Natural killer cell (primary cell): ENCODE results near the gene PSD4. TPM values are rescaled to one million over a fixed set of nuclear protein-coding genes. Genes with fewer than 3 reads are reported as not detected.

Experiments used
- ATAC-seq, 3 donors: fragments of 150-1000 bp in 2 of 3; fragments of 200-7000 bp in 1 of 3; cut with Tn5 transposase; 1 replicate in 1 of 3; 2 replicates in 2 of 3; pipeline ENCODE4 v1.10.0; 2021; ENCODE audit warnings: mild to moderate bottlenecking in 2 of 3, moderate library complexity in 2 of 3
- DNase-seq, 2 donors: peaks; one replicate each; pipeline versions ENCODE4 v3.0.0 to v3.0.0-alpha.2; 2013 to 2021; ENCODE audit warnings: mixed read lengths in 1 of 2
- H3K27ac ChIP-seq: one replicate; pipeline ENCODE4 v1.5.1; 2013; ENCODE audit warnings: mild to moderate bottlenecking, low read length
- H3K27me3 ChIP-seq: one replicate; pipeline ENCODE4 v1.6.1; 2013; ENCODE audit warnings: low read length; ENCODE audit not compliant: control insufficient read depth, insufficient read depth
- H3K36me3 ChIP-seq: one replicate; pipeline ENCODE4 v1.6.1; 2013; ENCODE audit warnings: low read length; ENCODE audit not compliant: control insufficient read depth, insufficient read depth
- H3K4me1 ChIP-seq: one replicate; pipeline ENCODE4 v1.6.1; 2013; ENCODE audit warnings: low read length; ENCODE audit not compliant: control insufficient read depth, insufficient read depth
- H3K4me3 ChIP-seq: one replicate; pipeline ENCODE4 v1.5.1; 2013; ENCODE audit warnings: low read length
- H3K9me3 ChIP-seq: one replicate; pipeline ENCODE4 v1.6.1; 2013; ENCODE audit warnings: low read length; ENCODE audit not compliant: control insufficient read depth, insufficient read depth
- H3K27ac Mint-ChIP-seq, 2 donors: one replicate each; pipeline ENCODE4 v1.8.0; 2022; ENCODE audit warnings: mild to moderate bottlenecking in 2 of 2, mixed read lengths in 2 of 2, moderate library complexity in 1 of 2
- H3K27me3 Mint-ChIP-seq, 2 donors: one replicate each; pipeline ENCODE4 v1.8.0; 2022; ENCODE audit warnings: low read depth in 2 of 2, mixed read lengths in 2 of 2
- H3K36me3 Mint-ChIP-seq: one replicate; pipeline ENCODE4 v1.8.0; 2022; ENCODE audit warnings: mixed read lengths
- H3K4me1 Mint-ChIP-seq, 2 donors: one replicate each; pipeline ENCODE4 v1.8.0; 2022; ENCODE audit warnings: mixed read lengths in 2 of 2
- H3K4me3 Mint-ChIP-seq: one replicate; pipeline ENCODE4 v1.8.0; 2022; ENCODE audit warnings: mild to moderate bottlenecking, moderate library complexity, mixed read lengths
- H3K9me3 Mint-ChIP-seq, 2 donors: one replicate each; pipeline ENCODE4 v1.8.0; 2022; ENCODE audit warnings: mixed read lengths in 2 of 2
- WGBS: methylation state at CpG from one replicate; pipeline ENCODE4 v1.1.7; 2013; ENCODE audit warnings: missing lambda C conversion rate; ENCODE audit not compliant: insufficient coverage; 5-methylcytosine and 5-hydroxymethylcytosine counted together
- intact Hi-C: fragments of 100-400 bp; cut with micrococcal nuclease; formaldehyde crosslinking; loops from one replicate; pipeline ENCODE4 v1.14.2; 2022
- total RNA-seq, 4 donors: library from RNA; stranded (reverse); fragments of 120-200 nt in 1 of 4; gene quantifications; one replicate each; pipeline versions ENCODE4 v1.2.3 to v1.2.4, GENCODE V29; 2013 to 2022
- TF ChIP-seq, protein P1 (sequence below): fragments of 200-600 bp; IDR thresholded peaks from one replicate; pipeline ENCODE4 v1.8.0; 2022; ENCODE audit warnings: antibody characterized with exemption

The PSD4 gene
- total RNA-seq, 3 donors from 2014 or later (not counting 1 experiment from before 2014, with no cell fraction given): 280 to 347 (median 340) TPM

DNA sequence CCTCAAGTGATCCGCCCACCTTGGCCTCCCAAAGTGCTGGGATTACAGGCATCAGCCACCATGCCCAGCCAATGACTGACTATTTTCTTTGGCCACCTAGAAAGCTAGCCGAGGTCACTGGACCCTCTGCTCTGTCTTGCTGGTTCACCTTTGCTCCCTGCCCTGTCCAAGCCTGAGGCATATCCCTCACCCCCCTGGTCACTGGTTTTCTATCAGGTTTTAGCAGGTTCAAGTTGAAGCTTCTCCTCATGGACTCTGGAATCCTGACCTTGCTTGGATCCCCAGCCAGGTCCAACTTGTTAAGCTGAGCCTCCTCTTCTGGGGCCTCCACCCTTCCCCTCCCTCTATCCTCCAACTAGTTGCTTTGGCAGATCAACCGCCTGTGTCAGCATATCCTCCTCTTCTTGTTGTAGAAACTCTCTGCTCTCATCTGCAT lies 71.5 kb downstream of the PSD4 start:
- H3K27me3 Mint-ChIP-seq: no peaks in the 10 kb centered on the region
- no peak for ATAC-seq
- intact Hi-C loops: loop anchor here (5.0 kb wide), 1 partner anchor 147 kb away; no protein-coding TSS in a partner anchor
- no peaks in the 10 kb centered on the region for H3K27me3 ChIP-seq
- H3K4me1 ChIP-seq: peaks cover 9% of the 10 kb centered on the region
- no peak overlapping the region for H3K27ac Mint-ChIP-seq
- no peak overlapping the region for H3K27ac ChIP-seq
- no peaks in the 10 kb centered on the region for H3K9me3 ChIP-seq
- TF ChIP-seq, protein P1, sequence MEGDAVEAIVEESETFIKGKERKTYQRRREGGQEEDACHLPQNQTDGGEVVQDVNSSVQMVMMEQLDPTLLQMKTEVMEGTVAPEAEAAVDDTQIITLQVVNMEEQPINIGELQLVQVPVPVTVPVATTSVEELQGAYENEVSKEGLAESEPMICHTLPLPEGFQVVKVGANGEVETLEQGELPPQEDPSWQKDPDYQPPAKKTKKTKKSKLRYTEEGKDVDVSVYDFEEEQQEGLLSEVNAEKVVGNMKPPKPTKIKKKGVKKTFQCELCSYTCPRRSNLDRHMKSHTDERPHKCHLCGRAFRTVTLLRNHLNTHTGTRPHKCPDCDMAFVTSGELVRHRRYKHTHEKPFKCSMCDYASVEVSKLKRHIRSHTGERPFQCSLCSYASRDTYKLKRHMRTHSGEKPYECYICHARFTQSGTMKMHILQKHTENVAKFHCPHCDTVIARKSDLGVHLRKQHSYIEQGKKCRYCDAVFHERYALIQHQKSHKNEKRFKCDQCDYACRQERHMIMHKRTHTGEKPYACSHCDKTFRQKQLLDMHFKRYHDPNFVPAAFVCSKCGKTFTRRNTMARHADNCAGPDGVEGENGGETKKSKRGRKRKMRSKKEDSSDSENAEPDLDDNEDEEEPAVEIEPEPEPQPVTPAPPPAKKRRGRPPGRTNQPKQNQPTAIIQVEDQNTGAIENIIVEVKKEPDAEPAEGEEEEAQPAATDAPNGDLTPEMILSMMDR: no peak
- DNase-seq: no peak
- no peaks in the 10 kb centered on the region for H3K9me3 Mint-ChIP-seq
- 92% methylated on average over 3 of the region's 3 CpGs for WGBS
- peaks cover 8 to 23% of the 10 kb centered on the region in 2 donors for H3K4me1 Mint-ChIP-seq
- no peak overlapping the region for H3K4me3 Mint-ChIP-seq
- no peaks in the 10 kb centered on the region for H3K36me3 Mint-ChIP-seq
- H3K36me3 ChIP-seq: no peaks in the 10 kb centered on the region
- no peak overlapping the region for H3K4me3 ChIP-seq

GRCh38 chr2:113246606-113247005 lies 72.8 kb downstream of the PSD4 start:
- intact Hi-C loops: loop anchor here (5.0 kb wide), 1 partner anchor 146 kb away; no protein-coding TSS in a partner anchor

GRCh38 chr2:113248997-113249770 lies 75.4 kb downstream of the PSD4 start:
- WGBS: 38% methylated on average over 10 of the region's 10 CpGs
- Histone ChIP-seq H3K4me3 (no peak overlapping the region), H3K4me1 (peaks cover 33% of the 10 kb centered on the region), H3K27ac (no peak overlapping the region), H3K27me3 (no peaks in the 10 kb centered on the region), H3K9me3 (no peaks in the 10 kb centered on the region), H3K36me3 (no peaks in the 10 kb centered on the region)
- intact Hi-C loops: loop anchor here (1.0 to 5.0 kb wide), 2 partner anchors 121 to 143 kb away; no protein-coding TSS in a partner anchor
- no peaks in the 10 kb centered on the region for H3K9me3 Mint-ChIP-seq
- peaks cover 42 to 47% of the 10 kb centered on the region in 2 donors for H3K4me1 Mint-ChIP-seq
- H3K27me3 Mint-ChIP-seq: no peaks in the 10 kb centered on the region
- DNase-seq (peak; percentile 69 to 89), ATAC-seq (peak; percentile 76 to 80 (median 78))
- H3K27ac Mint-ChIP-seq: peak overlapping the region; percentile 84 to 87
- TF ChIP-seq, protein P1: peak; percentile 94
- no peaks in the 10 kb centered on the region for H3K36me3 Mint-ChIP-seq
- no peak overlapping the region for H3K4me3 Mint-ChIP-seq

More at GRCh38 chr2:113246606-113247005, 72.8 kb downstream of the PSD4 start:
- H3K27ac ChIP-seq: no peak overlapping the region
- no peak for ATAC-seq
- 90% methylated on average over 14 of the region's 14 CpGs for WGBS
- H3K4me1 Mint-ChIP-seq: peaks cover 21 to 26% of the 10 kb centered on the region in 2 donors
- H3K27me3 Mint-ChIP-seq: no peaks in the 10 kb centered on the region
- no peaks in the 10 kb centered on the region for H3K36me3 ChIP-seq
- TF ChIP-seq, protein P1: no peak
- no peak overlapping the region for H3K4me3 ChIP-seq
- no peaks in the 10 kb centered on the region for H3K9me3 ChIP-seq
- no peak for DNase-seq
- no peaks in the 10 kb centered on the region for H3K36me3 Mint-ChIP-seq
- H3K9me3 Mint-ChIP-seq: no peaks in the 10 kb centered on the region
- H3K27ac Mint-ChIP-seq: no peak overlapping the region
- no peaks in the 10 kb centered on the region for H3K27me3 ChIP-seq
- peaks cover 15% of the 10 kb centered on the region for H3K4me1 ChIP-seq
- no peak overlapping the region for H3K4me3 Mint-ChIP-seq
